Measurements from ENCODE around the gene RBM11.

- TF ChIP-seq POLR2AphosphoS5 (IDR thresholded peaks at IDR 0.05) (no peak), CTCF (IDR thresholded peaks at IDR 0.05) (no peak)
Observed at GRCh38 chr21:14245711-14246110, 29.8 kb downstream of the RBM11 start.

Measured in upper lobe of left lung (tissue), 4 donors.